ENCODE measurements around the gene RBM33.

Gene RBM33

DNA sequence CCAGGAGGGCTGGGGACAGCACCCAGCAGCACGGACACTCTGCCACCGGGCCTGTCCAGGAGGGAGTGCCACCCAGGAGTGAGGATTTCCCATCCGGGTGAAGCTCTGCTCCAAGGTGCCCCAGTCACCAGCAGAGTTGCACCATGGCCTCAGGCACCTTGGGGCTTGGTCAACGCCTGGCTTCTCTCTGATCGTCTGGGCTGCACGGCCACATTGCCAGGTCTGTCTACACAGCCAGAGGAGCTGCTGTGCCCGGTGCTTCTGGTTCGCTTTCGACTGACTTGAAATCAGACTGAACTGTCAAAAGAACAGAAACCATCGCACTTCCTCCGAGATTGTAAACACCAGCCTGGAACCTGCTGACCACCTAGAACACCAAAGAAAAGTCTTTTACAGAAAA lies 155.8 kb downstream of the RBM33 start:
- no peak for ATAC-seq (ENCODE audit: low read depth)
- H3K36me3 ChIP-seq (ENCODE audit: low read depth) = no peaks in the 10 kb centered on the region
- no peaks in the 10 kb centered on the region for H3K4me1 ChIP-seq (ENCODE audit: insufficient read depth, poor library complexity, severe bottlenecking)
- H3K9me3 ChIP-seq (ENCODE audit: severe bottlenecking) = no peaks in the 10 kb centered on the region
- H3K27me3 ChIP-seq (ENCODE audit: insufficient read depth, poor library complexity, severe bottlenecking) = peaks cover 46% of the 10 kb centered on the region
- no peak overlapping the region for H3K4me3 ChIP-seq (ENCODE audit: severe bottlenecking)
- no peak overlapping the region for H3K27ac ChIP-seq (ENCODE audit: poor library complexity, severe bottlenecking)
- no peak for DNase-seq (ENCODE audit: low spot score)
- TF ChIP-seq, protein P1, sequence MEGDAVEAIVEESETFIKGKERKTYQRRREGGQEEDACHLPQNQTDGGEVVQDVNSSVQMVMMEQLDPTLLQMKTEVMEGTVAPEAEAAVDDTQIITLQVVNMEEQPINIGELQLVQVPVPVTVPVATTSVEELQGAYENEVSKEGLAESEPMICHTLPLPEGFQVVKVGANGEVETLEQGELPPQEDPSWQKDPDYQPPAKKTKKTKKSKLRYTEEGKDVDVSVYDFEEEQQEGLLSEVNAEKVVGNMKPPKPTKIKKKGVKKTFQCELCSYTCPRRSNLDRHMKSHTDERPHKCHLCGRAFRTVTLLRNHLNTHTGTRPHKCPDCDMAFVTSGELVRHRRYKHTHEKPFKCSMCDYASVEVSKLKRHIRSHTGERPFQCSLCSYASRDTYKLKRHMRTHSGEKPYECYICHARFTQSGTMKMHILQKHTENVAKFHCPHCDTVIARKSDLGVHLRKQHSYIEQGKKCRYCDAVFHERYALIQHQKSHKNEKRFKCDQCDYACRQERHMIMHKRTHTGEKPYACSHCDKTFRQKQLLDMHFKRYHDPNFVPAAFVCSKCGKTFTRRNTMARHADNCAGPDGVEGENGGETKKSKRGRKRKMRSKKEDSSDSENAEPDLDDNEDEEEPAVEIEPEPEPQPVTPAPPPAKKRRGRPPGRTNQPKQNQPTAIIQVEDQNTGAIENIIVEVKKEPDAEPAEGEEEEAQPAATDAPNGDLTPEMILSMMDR (IDR thresholded peaks at IDR 0.05; ENCODE audit: poor library complexity, severe bottlenecking) = no peak

DNA sequence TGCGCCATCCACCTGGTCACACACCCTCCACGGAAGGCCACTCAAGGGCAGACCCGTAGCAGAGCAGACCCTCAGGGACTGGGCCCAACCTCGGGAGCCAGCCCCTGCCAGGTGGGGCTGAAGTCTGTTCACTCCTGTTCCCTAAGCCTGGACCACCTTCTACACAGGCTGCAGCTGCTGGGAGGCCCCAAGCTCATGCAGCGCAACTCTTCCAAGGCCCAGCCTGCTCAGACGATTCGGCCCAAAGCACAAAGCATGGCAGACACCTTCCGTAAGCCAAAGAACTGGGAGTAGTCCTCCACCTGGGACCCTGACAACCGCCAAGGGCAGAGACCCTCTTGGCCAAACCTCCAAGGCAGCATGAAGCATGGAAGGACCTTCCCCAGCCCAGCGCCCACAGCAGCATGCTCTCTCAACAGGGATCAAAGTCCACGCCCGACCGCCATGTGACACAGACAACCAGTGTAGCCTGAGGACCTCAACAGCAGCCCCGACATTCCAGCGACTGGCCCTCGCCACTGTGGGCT lies 156.3 kb downstream of the RBM33 start:
- H3K36me3 ChIP-seq (ENCODE audit: low read depth) = no peaks in the 10 kb centered on the region
- ATAC-seq (ENCODE audit: low read depth) (no peak), DNase-seq (ENCODE audit: low spot score) (no peak)
- no peak overlapping the region for H3K4me3 ChIP-seq (ENCODE audit: severe bottlenecking)
- TF ChIP-seq, protein P1 (IDR thresholded peaks at IDR 0.05; ENCODE audit: poor library complexity, severe bottlenecking) = no peak
- H3K4me1 ChIP-seq (ENCODE audit: insufficient read depth, poor library complexity, severe bottlenecking) = no peaks in the 10 kb centered on the region
- no peaks in the 10 kb centered on the region for H3K9me3 ChIP-seq (ENCODE audit: severe bottlenecking)
- H3K27me3 ChIP-seq (ENCODE audit: insufficient read depth, poor library complexity, severe bottlenecking) = peaks cover 50% of the 10 kb centered on the region
- no peak overlapping the region for H3K27ac ChIP-seq (ENCODE audit: poor library complexity, severe bottlenecking)

DNA sequence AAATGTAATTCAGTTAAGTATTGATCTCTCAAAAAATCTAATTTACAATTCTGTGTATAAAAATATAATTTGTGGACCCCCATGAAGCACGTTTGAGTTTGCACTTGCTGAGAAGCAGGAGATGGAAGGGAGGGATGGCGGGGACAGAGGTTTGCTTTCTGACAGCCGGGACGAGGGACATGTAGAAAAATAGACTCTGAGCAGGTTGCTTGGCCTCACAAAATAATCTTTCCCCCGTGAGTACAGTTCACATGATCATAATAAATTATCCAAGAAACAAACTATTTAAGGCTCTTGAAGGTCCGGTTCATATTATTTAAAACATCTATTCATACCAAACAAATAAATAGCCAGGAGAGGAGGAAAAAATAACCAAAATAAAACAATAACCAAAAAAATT lies 157.8 kb downstream of the RBM33 start:
- no peak for DNase-seq (ENCODE audit: low spot score)

DNA sequence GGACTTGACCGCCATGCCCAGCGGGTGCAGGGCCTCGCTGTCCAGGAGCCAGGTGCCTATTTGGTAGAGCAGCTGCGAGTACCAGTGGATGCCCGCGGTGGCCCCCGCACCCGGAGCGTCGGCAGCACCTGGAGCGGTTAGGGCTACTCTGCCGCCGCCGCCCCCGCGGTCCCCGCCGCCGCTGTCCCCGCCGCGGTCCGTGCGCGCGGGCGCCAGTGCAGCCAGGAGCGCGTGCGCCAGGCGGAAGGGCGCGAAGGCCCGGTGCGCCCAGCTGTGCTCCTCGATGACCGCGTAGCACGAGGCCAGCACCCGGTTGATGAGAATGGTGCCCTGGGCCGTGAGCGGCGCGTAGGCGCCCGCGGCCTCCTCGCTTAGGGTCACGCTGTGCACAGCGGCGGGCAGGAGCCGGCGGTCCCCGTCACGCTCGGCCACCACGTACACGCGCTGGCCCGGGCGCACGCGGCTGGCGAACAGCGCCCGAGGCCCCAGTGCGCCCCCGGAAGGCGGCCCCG lies 158.5 kb downstream of the RBM33 start:
- H3K27me3 ChIP-seq (ENCODE audit: insufficient read depth, poor library complexity, severe bottlenecking) = peaks cover 58% of the 10 kb centered on the region
- no peak for ATAC-seq (ENCODE audit: low read depth)
- H3K9me3 ChIP-seq (ENCODE audit: severe bottlenecking) = no peaks in the 10 kb centered on the region
- no peak for DNase-seq (ENCODE audit: low spot score)
- no peak overlapping the region for H3K4me3 ChIP-seq (ENCODE audit: severe bottlenecking)
- TF ChIP-seq, protein P1 (IDR thresholded peaks at IDR 0.05; ENCODE audit: poor library complexity, severe bottlenecking) = no peak
- H3K4me1 ChIP-seq (ENCODE audit: insufficient read depth, poor library complexity, severe bottlenecking) = no peaks in the 10 kb centered on the region
- no peak overlapping the region for H3K27ac ChIP-seq (ENCODE audit: poor library complexity, severe bottlenecking)
- H3K36me3 ChIP-seq (ENCODE audit: low read depth) = no peaks in the 10 kb centered on the region

More for the DNA sequence above, 157.8 kb downstream of the RBM33 start:
- no peaks in the 10 kb centered on the region for H3K4me1 ChIP-seq (ENCODE audit: insufficient read depth, poor library complexity, severe bottlenecking)
- H3K27me3 ChIP-seq (ENCODE audit: insufficient read depth, poor library complexity, severe bottlenecking) = peaks cover 53% of the 10 kb centered on the region
- no peaks in the 10 kb centered on the region for H3K9me3 ChIP-seq (ENCODE audit: severe bottlenecking)
- TF ChIP-seq, protein P1 (IDR thresholded peaks at IDR 0.05; ENCODE audit: poor library complexity, severe bottlenecking) = no peak
- H3K27ac ChIP-seq (ENCODE audit: poor library complexity, severe bottlenecking) = no peak overlapping the region
- no peaks in the 10 kb centered on the region for H3K36me3 ChIP-seq (ENCODE audit: low read depth)
- H3K4me3 ChIP-seq (ENCODE audit: severe bottlenecking) = no peak overlapping the region
- no peak for ATAC-seq (ENCODE audit: low read depth)
